ENCODE data around the gene PRPS1. TPM values are rescaled to one million over a fixed set of nuclear protein-coding genes. Genes with fewer than 3 reads are reported as not detected.

PRPS1 gene
- 100 to 115 TPM (median 105 TPM) in 5 replicates for total RNA-seq (2022; extraction: Qiagen RNA extraction; ENCODE audit: low read depth)

DNA sequence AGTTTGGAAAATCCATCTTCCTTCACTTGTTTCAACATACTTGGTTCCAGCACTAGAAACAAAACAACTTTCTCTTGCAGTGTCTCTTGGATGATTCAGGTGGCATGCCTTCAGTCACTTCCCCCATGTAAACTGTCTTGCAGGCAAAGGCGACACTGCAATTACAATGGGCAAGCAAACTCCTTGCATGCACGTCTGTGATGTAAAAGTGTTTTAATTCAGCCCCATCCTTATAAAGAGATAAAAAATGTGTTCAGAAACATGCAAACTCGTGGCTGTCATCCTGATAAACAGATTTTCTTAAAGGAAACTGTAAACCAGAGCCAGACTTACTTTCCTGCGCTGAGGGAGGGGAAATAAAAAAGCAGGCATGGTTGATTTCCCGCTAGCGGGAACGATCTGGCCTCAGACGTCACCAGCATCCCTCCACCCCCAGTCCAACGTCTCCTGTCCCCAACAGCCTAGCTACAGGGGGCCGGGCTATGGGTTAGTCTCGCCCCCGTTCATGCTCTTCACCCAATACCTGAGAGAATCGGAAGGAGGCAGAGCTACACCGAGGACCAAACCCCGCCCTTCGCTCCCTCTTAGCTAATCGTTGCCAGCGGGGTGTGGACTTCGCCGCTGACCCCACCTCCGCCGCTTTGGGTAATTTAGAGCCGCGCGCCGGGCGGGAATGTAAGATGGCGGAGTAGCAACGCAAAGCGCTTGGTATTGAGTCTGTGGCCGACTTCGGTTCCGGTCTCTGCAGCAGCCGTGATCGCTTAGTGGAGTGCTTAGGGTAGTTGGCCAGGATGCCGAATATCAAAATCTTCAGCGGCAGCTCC lies at the start of gene PRPS1:
TSS of gene PRPS1 (plus strand) at position 673 of the 824 bp plus-strand sequence. CDS start at position 792, 119 bp downstream.

Other genes starting within 250 kb of the PRPS1 start
- gene FRMPD3, start 178.9 kb upstream of the PRPS1 start, total RNA-seq (2022; extraction: Qiagen RNA extraction; ENCODE audit: low read depth), result 0.09 to 0.15 TPM (median 0.13 TPM) in 5 replicates
- gene TSC22D3, start 147.3 kb downstream of the PRPS1 start, total RNA-seq (2022; extraction: Qiagen RNA extraction; ENCODE audit: low read depth), result 18.7 to 23.3 TPM (median 21.3 TPM) in 5 replicates
- gene NCBP2L, start 149.2 kb downstream of the PRPS1 start, total RNA-seq (2022; extraction: Qiagen RNA extraction; ENCODE audit: low read depth), result not detected in 5 replicates
- gene MID2, start 197.4 kb downstream of the PRPS1 start, total RNA-seq (2022; extraction: Qiagen RNA extraction; ENCODE audit: low read depth), result 6.5 to 8.3 TPM (median 7.8 TPM) in 5 replicates

Data from A549 treated with DMSO at 1 μM for 4 hours (cell line).